ENCODE measurements around the gene OPA3. TPM values are rescaled to one million over a fixed set of nuclear protein-coding genes. Genes with fewer than 3 reads are reported as not detected.

Gene OPA3
- total RNA-seq, 1 donor from 2014 or later = 13.0 TPM

GRCh38 chr19:45556835-45557234, 27.8 kb downstream of the OPA3 start:
- no peaks in the 10 kb centered on the region for H3K27me3 ChIP-seq
- no peak overlapping the region for H3K27ac ChIP-seq
- TF ChIP-seq CTCF (IDR thresholded peaks at IDR 0.05) = no peak
- intact Hi-C loops (cut with DNase I) = no loop called here
- no peaks in the 10 kb centered on the region for H3K36me3 ChIP-seq
- no peak for ATAC-seq
- no peak overlapping the region for H3K4me3 ChIP-seq
- no peaks in the 10 kb centered on the region for H3K9me3 ChIP-seq
- H3K4me1 ChIP-seq = no peaks in the 10 kb centered on the region
- no peak for DNase-seq

GRCh38 chr19:45554481-45554880, 30.1 kb downstream of the OPA3 start:
- H3K27me3 ChIP-seq = no peaks in the 10 kb centered on the region
- no peaks in the 10 kb centered on the region for H3K4me1 ChIP-seq
- H3K9me3 ChIP-seq = no peaks in the 10 kb centered on the region
- intact Hi-C loops (cut with DNase I) = no loop called here
- H3K27ac ChIP-seq = no peak overlapping the region
- no peak for TF ChIP-seq CTCF (IDR thresholded peaks at IDR 0.05)
- H3K4me3 ChIP-seq = no peak overlapping the region
- H3K36me3 ChIP-seq = no peaks in the 10 kb centered on the region
- ATAC-seq = no peak
- no peak for DNase-seq

GRCh38 chr19:45553464-45553863, 31.1 kb downstream of the OPA3 start:
- H3K4me1 ChIP-seq = no peaks in the 10 kb centered on the region
- H3K9me3 ChIP-seq = no peaks in the 10 kb centered on the region
- TF ChIP-seq CTCF (IDR thresholded peaks at IDR 0.05) = no peak
- no peak for DNase-seq
- intact Hi-C loops (cut with DNase I) = no loop called here
- no peak for ATAC-seq
- no peaks in the 10 kb centered on the region for H3K36me3 ChIP-seq
- H3K27ac ChIP-seq = no peak overlapping the region
- H3K4me3 ChIP-seq = no peak overlapping the region
- no peaks in the 10 kb centered on the region for H3K27me3 ChIP-seq

- no peaks in the 10 kb centered on the region for H3K36me3 ChIP-seq
- peaks cover 3% of the 10 kb centered on the region for H3K4me1 ChIP-seq
- DNase-seq = no peak
- H3K9me3 ChIP-seq = no peaks in the 10 kb centered on the region
- TF ChIP-seq CTCF (IDR thresholded peaks at IDR 0.05) = no peak
- no peak overlapping the region for H3K4me3 ChIP-seq
- peak; percentile 68 for ATAC-seq
- intact Hi-C loops (cut with DNase I) = no loop called here
- peak overlapping the region; percentile 17 for H3K27ac ChIP-seq
- no peaks in the 10 kb centered on the region for H3K27me3 ChIP-seq
Observed at GRCh38 chr19:45547965-45548609, 36.5 kb downstream of the OPA3 start.

GRCh38 chr19:45547211-45547770, 37.3 kb downstream of the OPA3 start:
- Histone ChIP-seq H3K4me3 (no peak overlapping the region), H3K36me3 (no peaks in the 10 kb centered on the region), H3K4me1 (peaks cover 3% of the 10 kb centered on the region), H3K27ac (no peak overlapping the region), H3K9me3 (no peaks in the 10 kb centered on the region), H3K27me3 (no peaks in the 10 kb centered on the region)
- intact Hi-C loops (cut with DNase I) = no loop called here
- ATAC-seq (no peak), DNase-seq (no peak)
- TF ChIP-seq CTCF (IDR thresholded peaks at IDR 0.05) = no peak

All from upper lobe of right lung (tissue), 1 donor.